ENCODE data around the gene DUS1L.

DUS1L gene

DNA sequence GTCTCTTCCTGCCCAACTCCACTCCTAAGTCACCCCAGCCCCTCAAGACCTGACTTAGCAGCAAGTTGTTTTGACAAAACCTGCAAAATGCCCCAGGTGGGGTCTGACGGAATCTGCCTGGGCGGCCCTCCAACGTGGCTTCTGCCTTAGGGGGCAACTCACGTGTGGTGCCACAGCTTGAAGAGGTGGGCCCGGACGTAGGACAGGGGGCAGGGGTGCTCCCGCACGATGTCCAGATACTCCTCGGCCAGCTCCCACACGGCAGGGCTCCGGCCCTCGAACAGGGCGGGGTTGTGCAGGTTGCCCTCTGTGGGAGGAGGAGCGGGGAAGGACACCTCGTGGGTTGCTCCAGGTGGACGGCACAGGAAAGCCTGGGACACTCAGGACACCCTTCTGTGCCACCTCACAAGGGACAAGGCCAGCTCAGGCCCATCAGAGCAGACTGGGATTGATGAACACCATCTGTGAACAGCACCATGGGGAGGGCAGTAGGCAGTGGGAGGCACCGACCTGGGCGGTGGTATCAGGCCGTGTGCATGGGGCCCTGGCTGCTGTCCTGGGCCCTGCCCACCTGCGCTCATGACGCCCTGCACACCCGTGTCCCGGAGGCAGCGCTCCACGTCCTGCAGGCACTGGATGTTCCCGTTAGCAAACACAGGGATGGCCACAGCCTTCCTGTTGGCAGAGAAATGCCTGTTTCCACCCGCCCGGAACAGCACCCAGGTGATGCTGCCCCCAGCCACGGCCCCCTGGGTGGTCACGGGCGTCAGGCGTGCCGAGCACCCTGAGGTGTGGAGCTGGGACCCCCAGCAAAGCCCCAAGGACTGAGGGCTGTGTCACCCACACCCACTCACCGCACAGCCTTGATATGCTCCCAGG lies 4.3 kb downstream of the DUS1L start:
- no peaks in the 10 kb centered on the region for H3K9me3 ChIP-seq (ENCODE audit: low read length)
- H3K9ac ChIP-seq (ENCODE audit: low read length), result no peak overlapping the region
- no peak overlapping the region for H2AFZ ChIP-seq (ENCODE audit: low read length)
- no peak overlapping the region for H3K4me3 ChIP-seq (ENCODE audit: low read depth, low read length, poor library complexity, severe bottlenecking)
- no peak overlapping the region for H3K4me2 ChIP-seq (ENCODE audit: low read length)
- H3F3A ChIP-seq (ENCODE audit: insufficient read depth, low read length), result no peaks in the 10 kb centered on the region
- H3K9me2 ChIP-seq (ENCODE audit: low read depth, low read length), result no peaks in the 10 kb centered on the region
- no peaks in the 10 kb centered on the region for H3K27me3 ChIP-seq (ENCODE audit: insufficient read depth, low read length)
- H3K4me1 ChIP-seq (ENCODE audit: insufficient read depth, low read length, severe bottlenecking), result peaks cover 20% of the 10 kb centered on the region
- H3K36me3 ChIP-seq (ENCODE audit: insufficient read depth, low read length), result peaks cover 76% of the 10 kb centered on the region
- H3K79me2 ChIP-seq (ENCODE audit: insufficient read depth, low read length), result no peaks in the 10 kb centered on the region
- no peak overlapping the region for H3K27ac ChIP-seq (ENCODE audit: low read depth, low read length, poor library complexity, severe bottlenecking)
- no peaks in the 10 kb centered on the region for H4K20me1 ChIP-seq (ENCODE audit: insufficient read depth, low read length)
- TF ChIP-seq EZH2 (IDR thresholded peaks at IDR 0.05; ENCODE audit: borderline replicate concordance, low read length) (no peak), CTCF (IDR thresholded peaks at IDR 0.05; ENCODE audit: low read length) (no peak)

GRCh38 chr17:82060614-82061013 lies 5.0 kb downstream of the DUS1L start:
- TF ChIP-seq EZH2 (IDR thresholded peaks at IDR 0.05; ENCODE audit: borderline replicate concordance, low read length) (no peak), CTCF (IDR thresholded peaks at IDR 0.05; ENCODE audit: low read length) (no peak)
- H3K4me3 ChIP-seq (ENCODE audit: low read depth, low read length, poor library complexity, severe bottlenecking), result no peak overlapping the region
- no peaks in the 10 kb centered on the region for H3K27me3 ChIP-seq (ENCODE audit: insufficient read depth, low read length)
- no peak overlapping the region for H3K27ac ChIP-seq (ENCODE audit: low read depth, low read length, poor library complexity, severe bottlenecking)
- no peaks in the 10 kb centered on the region for H3F3A ChIP-seq (ENCODE audit: insufficient read depth, low read length)
- H3K9ac ChIP-seq (ENCODE audit: low read length), result no peak overlapping the region
- H3K9me2 ChIP-seq (ENCODE audit: low read depth, low read length), result no peaks in the 10 kb centered on the region
- H2AFZ ChIP-seq (ENCODE audit: low read length), result no peak overlapping the region
- no peaks in the 10 kb centered on the region for H4K20me1 ChIP-seq (ENCODE audit: insufficient read depth, low read length)
- no peak overlapping the region for H3K4me2 ChIP-seq (ENCODE audit: low read length)
- no peaks in the 10 kb centered on the region for H3K9me3 ChIP-seq (ENCODE audit: low read length)
- H3K4me1 ChIP-seq (ENCODE audit: insufficient read depth, low read length, severe bottlenecking), result peaks cover 17% of the 10 kb centered on the region
- H3K36me3 ChIP-seq (ENCODE audit: insufficient read depth, low read length), result peaks cover 83% of the 10 kb centered on the region
- H3K79me2 ChIP-seq (ENCODE audit: insufficient read depth, low read length), result no peaks in the 10 kb centered on the region

GRCh38 chr17:82060001-82060380 lies 5.6 kb downstream of the DUS1L start:
- H3K4me3 ChIP-seq (ENCODE audit: low read depth, low read length, poor library complexity, severe bottlenecking), result no peak overlapping the region

More at GRCh38 chr17:82060001-82060380, 5.6 kb downstream of the DUS1L start:
- H3K27ac ChIP-seq (ENCODE audit: low read depth, low read length, poor library complexity, severe bottlenecking), result no peak overlapping the region
- H3K9me3 ChIP-seq (ENCODE audit: low read length), result no peaks in the 10 kb centered on the region
- H3K4me2 ChIP-seq (ENCODE audit: low read length), result no peak overlapping the region
- peaks cover 89% of the 10 kb centered on the region for H3K36me3 ChIP-seq (ENCODE audit: insufficient read depth, low read length)
- H3F3A ChIP-seq (ENCODE audit: insufficient read depth, low read length), result no peaks in the 10 kb centered on the region
- no peak overlapping the region for H3K9ac ChIP-seq (ENCODE audit: low read length)
- no peaks in the 10 kb centered on the region for H3K9me2 ChIP-seq (ENCODE audit: low read depth, low read length)
- H2AFZ ChIP-seq (ENCODE audit: low read length), result no peak overlapping the region
- no peaks in the 10 kb centered on the region for H3K27me3 ChIP-seq (ENCODE audit: insufficient read depth, low read length)
- peaks cover 17% of the 10 kb centered on the region for H3K4me1 ChIP-seq (ENCODE audit: insufficient read depth, low read length, severe bottlenecking)
- H3K79me2 ChIP-seq (ENCODE audit: insufficient read depth, low read length), result no peaks in the 10 kb centered on the region
- H4K20me1 ChIP-seq (ENCODE audit: insufficient read depth, low read length), result no peaks in the 10 kb centered on the region
- TF ChIP-seq EZH2 (IDR thresholded peaks at IDR 0.05; ENCODE audit: borderline replicate concordance, low read length) (no peak), CTCF (IDR thresholded peaks at IDR 0.05; ENCODE audit: low read length) (no peak)
